D721Med (cell line): Measurements from ENCODE around the gene RAB36.

Experiments used
- DNase-seq: peaks from one replicate; pipeline ENCODE4 v3.0.0; 2011; ENCODE audit warnings: low spot score; ENCODE audit not compliant: insufficient read length
- FAIRE-seq: peaks from 2 replicates; lab custom pipeline; 2011; peaks lifted over from hg19 to GRCh38; lab: Jason Lieb, UNC
- TF ChIP-seq, protein P1 (sequence below): IDR thresholded peaks from 2 replicates; pipeline ENCODE4 v1.5.1; 2012; ENCODE audit warnings: mild to moderate bottlenecking, control low read depth; ENCODE audit not compliant: insufficient read depth; ENCODE audit errors: missing control alignments

Gene RAB36

DNA sequence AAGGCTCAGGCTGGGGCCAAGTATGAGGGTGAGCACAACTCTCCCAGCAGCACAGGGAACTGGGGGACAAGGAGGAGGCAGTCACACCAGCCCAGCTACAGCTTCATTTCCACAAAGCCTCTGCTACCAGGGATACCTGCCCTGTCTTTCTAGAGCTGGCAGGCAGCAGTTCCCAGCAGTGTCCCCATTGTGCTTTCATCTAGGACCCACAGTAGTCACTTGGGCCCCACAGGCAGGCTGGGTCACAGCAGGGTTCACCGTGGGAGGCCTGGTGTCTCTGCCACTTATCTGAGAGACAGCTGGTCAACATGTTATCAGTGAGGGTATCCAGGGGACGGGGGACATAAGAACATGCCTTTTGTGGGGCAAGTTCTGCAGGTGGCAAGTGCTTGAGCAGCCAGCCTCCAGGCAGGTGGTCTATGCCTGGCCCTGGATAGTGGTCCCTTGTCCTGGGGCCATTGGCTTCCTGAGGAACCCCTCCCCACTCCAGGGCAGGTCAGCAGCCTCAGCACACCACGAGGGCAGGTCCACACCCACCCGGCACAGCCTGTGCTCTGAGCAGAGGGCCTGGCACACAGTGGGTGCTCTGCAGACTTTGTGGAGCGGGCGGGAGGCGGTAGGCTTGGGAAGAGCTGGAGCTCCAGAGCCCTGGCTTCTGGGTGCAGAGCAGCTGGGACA, 45.0 kb upstream of the RAB36 start:
- DNase-seq (no peak), FAIRE-seq (no peak)
- TF ChIP-seq, protein P1, sequence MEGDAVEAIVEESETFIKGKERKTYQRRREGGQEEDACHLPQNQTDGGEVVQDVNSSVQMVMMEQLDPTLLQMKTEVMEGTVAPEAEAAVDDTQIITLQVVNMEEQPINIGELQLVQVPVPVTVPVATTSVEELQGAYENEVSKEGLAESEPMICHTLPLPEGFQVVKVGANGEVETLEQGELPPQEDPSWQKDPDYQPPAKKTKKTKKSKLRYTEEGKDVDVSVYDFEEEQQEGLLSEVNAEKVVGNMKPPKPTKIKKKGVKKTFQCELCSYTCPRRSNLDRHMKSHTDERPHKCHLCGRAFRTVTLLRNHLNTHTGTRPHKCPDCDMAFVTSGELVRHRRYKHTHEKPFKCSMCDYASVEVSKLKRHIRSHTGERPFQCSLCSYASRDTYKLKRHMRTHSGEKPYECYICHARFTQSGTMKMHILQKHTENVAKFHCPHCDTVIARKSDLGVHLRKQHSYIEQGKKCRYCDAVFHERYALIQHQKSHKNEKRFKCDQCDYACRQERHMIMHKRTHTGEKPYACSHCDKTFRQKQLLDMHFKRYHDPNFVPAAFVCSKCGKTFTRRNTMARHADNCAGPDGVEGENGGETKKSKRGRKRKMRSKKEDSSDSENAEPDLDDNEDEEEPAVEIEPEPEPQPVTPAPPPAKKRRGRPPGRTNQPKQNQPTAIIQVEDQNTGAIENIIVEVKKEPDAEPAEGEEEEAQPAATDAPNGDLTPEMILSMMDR, result no peak

DNA sequence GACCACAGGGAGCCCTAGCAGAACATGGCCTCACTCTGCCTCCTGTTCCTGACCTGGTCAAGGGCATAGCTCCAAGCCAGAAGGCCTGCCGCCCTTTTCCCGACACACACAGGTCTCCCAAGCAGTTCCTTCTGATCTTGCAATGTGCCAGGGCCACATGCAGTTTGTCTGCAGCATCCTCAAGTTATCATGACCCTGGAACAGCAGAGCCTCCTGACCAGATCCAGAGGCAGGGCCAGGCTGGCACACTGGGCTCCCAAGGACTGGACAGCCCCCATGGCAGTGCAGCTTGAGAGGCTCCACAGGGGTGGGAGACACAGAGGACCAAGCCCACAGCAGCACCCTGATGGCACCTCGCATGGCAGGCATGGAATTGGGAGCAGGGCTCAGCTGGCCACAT, 43.8 kb upstream of the RAB36 start:
- DNase-seq (no peak), FAIRE-seq (no peak)
- TF ChIP-seq, protein P1, result no peak

DNA sequence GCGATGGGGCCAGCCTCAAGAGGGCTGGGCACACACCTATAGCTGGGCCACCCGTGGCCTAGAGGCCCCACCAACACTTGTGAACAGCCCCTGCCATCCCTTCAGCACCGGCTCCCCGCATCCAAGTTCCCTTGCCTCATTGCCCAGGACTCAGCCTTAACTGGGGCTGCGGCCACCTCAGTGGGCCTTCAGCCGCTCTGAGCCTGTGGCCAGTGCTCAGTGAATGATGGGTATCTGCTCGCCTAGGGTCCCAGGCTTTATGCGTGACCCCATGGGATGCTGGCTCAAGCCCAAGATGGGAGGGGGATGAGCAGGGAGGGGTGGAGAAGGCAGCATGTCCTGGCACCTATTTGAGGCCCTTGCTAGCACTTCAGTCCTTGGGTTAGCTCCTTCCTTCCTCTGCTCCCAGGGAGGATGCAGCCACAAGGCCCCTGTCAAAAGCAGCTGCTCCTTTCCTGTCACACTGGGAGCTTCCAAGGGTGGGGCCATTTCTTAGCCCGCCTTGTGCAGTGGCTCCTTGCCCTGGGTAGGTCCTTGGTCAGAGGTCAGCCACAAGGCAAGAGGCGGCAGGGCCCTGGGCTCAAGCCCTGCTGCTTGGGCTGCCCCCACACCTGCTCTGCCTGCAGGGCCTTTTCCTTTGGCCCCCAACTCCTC, 43.1 kb upstream of the RAB36 start:
- DNase-seq (no peak), FAIRE-seq (no peak)
- TF ChIP-seq, protein P1, result no peak

DNA sequence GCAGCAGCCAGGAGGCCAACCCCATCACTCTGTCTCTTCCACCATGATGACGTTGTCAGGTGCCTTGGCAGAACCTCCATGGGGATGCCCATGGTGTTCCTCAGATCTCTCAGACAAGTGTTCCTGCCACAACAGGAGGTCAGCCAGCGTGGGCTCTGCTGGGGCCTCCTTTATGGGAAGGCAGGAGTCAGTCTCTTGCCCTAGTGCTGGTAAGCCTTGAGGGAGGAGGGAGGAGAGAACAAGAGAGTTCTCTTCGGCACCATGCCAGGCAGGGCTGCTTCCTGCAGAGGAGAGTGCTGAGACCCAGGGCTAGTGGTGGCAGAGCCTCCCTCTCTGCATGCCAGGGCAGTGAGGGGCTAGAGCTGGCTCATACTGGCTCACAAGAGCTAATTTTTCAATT, 42.5 kb upstream of the RAB36 start:
- DNase-seq (no peak), FAIRE-seq (no peak)
- TF ChIP-seq, protein P1, result no peak

DNA sequence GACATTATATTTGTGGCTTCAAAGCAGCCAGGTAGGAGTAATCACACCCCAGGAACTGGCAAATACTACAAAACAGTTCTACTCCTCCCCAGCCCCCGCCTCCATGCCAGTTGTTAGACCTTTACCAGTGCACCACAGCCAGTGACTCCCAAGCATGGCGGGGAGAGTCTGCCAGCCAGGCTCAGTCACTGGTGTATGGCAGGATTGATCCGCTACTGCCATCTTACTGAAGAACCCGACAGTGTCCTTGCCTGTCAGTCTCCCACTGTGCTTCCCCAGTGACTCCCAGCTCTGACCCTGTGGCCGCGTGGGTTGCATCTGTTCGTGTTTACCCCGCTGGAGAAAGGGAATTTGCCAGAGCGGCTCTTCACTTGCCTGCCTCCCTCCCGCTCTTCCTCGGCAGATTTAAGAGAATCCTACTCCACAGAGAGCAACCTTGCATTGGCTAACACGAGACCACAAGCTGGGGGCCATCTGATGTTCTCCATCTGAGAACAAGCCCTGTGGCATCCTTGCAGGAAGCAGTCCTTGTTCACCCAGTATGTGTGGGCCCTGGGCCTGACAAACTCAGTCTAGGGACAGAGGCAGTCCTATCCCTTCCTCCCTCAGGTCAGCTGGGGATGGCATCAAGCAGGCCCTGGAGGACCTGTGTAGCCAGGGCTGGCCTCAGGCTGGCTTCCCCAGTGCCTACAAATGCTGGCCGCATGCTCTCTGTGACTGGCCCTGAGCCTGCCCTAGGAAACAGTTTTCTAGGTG, 41.9 kb upstream of the RAB36 start:
- TF ChIP-seq, protein P1, result no peak
- no peak for FAIRE-seq
- DNase-seq, result no peak

DNA sequence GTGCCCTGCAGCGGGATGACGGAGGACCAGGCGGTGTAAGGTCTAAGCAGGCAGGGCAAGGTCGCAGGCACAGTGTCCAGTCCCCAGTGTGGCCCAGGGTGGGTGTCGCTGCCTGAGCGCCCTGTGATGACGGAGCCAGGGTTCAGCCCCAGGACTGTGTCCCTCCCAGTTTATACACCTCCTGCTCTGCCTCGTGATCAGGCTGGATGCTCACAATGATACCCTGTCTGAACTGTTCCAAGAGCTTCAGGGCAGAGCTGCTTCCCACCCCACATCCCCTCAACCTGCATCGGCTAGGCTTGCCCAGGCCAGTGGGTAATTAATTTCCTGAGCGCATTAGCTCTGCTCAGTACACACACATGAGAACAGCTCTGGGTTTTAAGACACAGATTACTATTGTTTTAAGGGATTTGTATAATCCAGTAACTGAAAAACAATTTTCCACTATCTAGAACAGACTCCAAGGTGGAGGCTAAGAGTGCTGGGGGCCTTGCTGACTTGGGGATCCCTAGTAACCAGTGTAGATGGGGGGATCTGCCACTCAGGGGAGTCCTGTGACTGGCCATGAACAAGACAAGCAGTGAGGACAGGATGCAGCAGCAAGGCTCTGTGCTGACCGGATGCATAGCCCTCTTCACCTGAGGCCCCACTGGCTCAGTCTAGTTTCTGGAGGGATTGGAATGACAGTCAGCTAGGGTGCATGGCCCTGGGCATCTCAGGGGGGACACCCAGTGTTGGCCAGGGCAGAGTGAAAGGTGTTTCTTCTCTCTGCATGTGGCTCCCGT, 40.9 kb upstream of the RAB36 start:
- FAIRE-seq (peak; percentile 84), DNase-seq (no peak)
- TF ChIP-seq, protein P1, result no peak
